Spleen (tissue), 7 donors: ENCODE results near the gene PKMYT1.

Experiments
- CTCF ChIP-seq, 11 experiments: fragments of 200-600 bp in 7 of 11; fragments of 450-650 bp in 4 of 11; sonication (generic) in 4 of 11; IDR thresholded peaks in 8 of 11; conservative IDR thresholded peaks in 3 of 11; 1 replicate in 7 of 11; 2 replicates in 4 of 11; pipeline versions ENCODE4 v1.4.0 to v1.8.0; 2016 to 2021; ENCODE audit warnings: antibody characterized with exemption in 11 of 11, inconsistent platforms in 4 of 11, mild to moderate bottlenecking in 1 of 11
- POLR2A ChIP-seq, 3 donors: fragments of 450-650 bp; IDR thresholded peaks; one replicate each; pipeline ENCODE4 v1.5.1; 2017; ENCODE audit warnings: antibody characterized with exemption in 3 of 3, mild to moderate bottlenecking in 1 of 3
- POLR2AphosphoS5 ChIP-seq, 3 donors: sonication (generic); formaldehyde crosslinking; IDR thresholded peaks; one replicate each; pipeline ENCODE4 v1.5.1; 2017; ENCODE audit warnings: antibody characterized with exemption in 3 of 3
- donor health status: DM: no; HTN: no; CAD: no; lungs with moderate emphysema.
- donor health status: DM: no; HTN: no; CAD: no.
- donor health status: DM: no; HTN: no; CAD: no.

- TF ChIP-seq CTCF (IDR thresholded peaks at IDR 0.05 in 8 of 11, conservative IDR thresholded peaks at IDR 0.05 in 3 of 11) (no peak), POLR2A (IDR thresholded peaks at IDR 0.05) (no peak), POLR2AphosphoS5 (IDR thresholded peaks at IDR 0.05) (no peak)
Measured at GRCh38 chr16:3012828-3013420, 32.7 kb upstream of the PKMYT1 start, which contains the start of gene CLDN9.
